Glutamatergic neuron (in vitro differentiated cells): ENCODE results near the gene MYCBPAP. TPM values are rescaled to one million over a fixed set of nuclear protein-coding genes. Genes with fewer than 3 reads are reported as not detected.
A peak's percentile ranks its signal among the peaks of the same experiment; 100 is the strongest.

ENCODE experiments used
- DNase-seq: peaks from one replicate; pipeline ENCODE4 v3.0.0; 2022
- H3K27ac Mint-ChIP-seq: one replicate; pipeline ENCODE4 v1.8.0; 2020; ENCODE audit warnings: mild to moderate bottlenecking, mixed read lengths, inconsistent platforms; ENCODE audit not compliant: unreplicated experiment
- H3K27me3 Mint-ChIP-seq: one replicate; pipeline ENCODE4 v1.8.0; 2020; ENCODE audit warnings: mild to moderate bottlenecking, moderate library complexity, mixed read lengths, inconsistent platforms; ENCODE audit not compliant: unreplicated experiment
- H3K36me3 Mint-ChIP-seq: one replicate; pipeline ENCODE4 v1.8.0; 2020; ENCODE audit warnings: mild to moderate bottlenecking, mixed read lengths, inconsistent platforms; ENCODE audit not compliant: unreplicated experiment
- H3K4me1 Mint-ChIP-seq: one replicate; pipeline ENCODE4 v1.8.0; 2020; ENCODE audit warnings: mild to moderate bottlenecking, low read depth, mixed read lengths, inconsistent platforms; ENCODE audit not compliant: unreplicated experiment
- H3K4me3 Mint-ChIP-seq: one replicate; pipeline ENCODE4 v1.8.0; 2020; ENCODE audit warnings: mild to moderate bottlenecking, mixed read lengths, inconsistent platforms; ENCODE audit not compliant: unreplicated experiment
- H3K9me3 Mint-ChIP-seq: one replicate; pipeline ENCODE4 v1.8.0; 2020; ENCODE audit warnings: mild to moderate bottlenecking, moderate library complexity, mixed read lengths, inconsistent platforms; ENCODE audit not compliant: unreplicated experiment
- CTCF ChIP-seq: fragments of 200-600 bp; sonication (generic); IDR thresholded peaks from one replicate; pipeline ENCODE4 v1.5.0; 2021; ENCODE audit not compliant: partially characterized antibody, unreplicated experiment
- total RNA-seq: library from RNA; stranded (reverse); fragmentation: NEBNext Ultra II Directional; extraction: Animal tissue kit (Norgen Biotek cat#: 25700); gene quantifications from one replicate; pipeline ENCODE4 v1.2.1, GENCODE V29; 2021; ENCODE audit not compliant: unreplicated experiment

MYCBPAP gene
- total RNA-seq, 1 donor from 2014 or later, result 2.5 TPM

GRCh38 chr17:50529849-50530248, 21.6 kb downstream of the MYCBPAP start:
- Mint-ChIP-seq H3K27me3 (peaks cover 14% of the 10 kb centered on the region), H3K9me3 (no peaks in the 10 kb centered on the region), H3K4me1 (peaks cover 5% of the 10 kb centered on the region), H3K27ac (no peak overlapping the region), H3K36me3 (no peaks in the 10 kb centered on the region), H3K4me3 (no peak overlapping the region)
- no peak for DNase-seq
- TF ChIP-seq CTCF, result no peak

GRCh38 chr17:50531428-50532025, 23.3 kb downstream of the MYCBPAP start:
- H3K9me3 Mint-ChIP-seq, result no peaks in the 10 kb centered on the region
- no peak for TF ChIP-seq CTCF
- DNase-seq, result no peak
- peaks cover 5% of the 10 kb centered on the region for H3K4me1 Mint-ChIP-seq
- H3K36me3 Mint-ChIP-seq, result peaks cover 4% of the 10 kb centered on the region
- H3K4me3 Mint-ChIP-seq, result no peak overlapping the region
- peaks cover 14% of the 10 kb centered on the region for H3K27me3 Mint-ChIP-seq
- no peak overlapping the region for H3K27ac Mint-ChIP-seq

- peaks cover 5% of the 10 kb centered on the region for H3K4me1 Mint-ChIP-seq
- no peak for TF ChIP-seq CTCF
- peaks cover 2% of the 10 kb centered on the region for H3K9me3 Mint-ChIP-seq
- H3K36me3 Mint-ChIP-seq, result peaks cover 4% of the 10 kb centered on the region
- peaks cover 14% of the 10 kb centered on the region for H3K27me3 Mint-ChIP-seq
- DNase-seq, result no peak
- H3K4me3 Mint-ChIP-seq, result peak within 1 kb of the TSS; percentile 18
- no peak within 1 kb of the TSS for H3K27ac Mint-ChIP-seq
These were observed 24.3 kb downstream of the MYCBPAP start, which contains the start of gene EPN3 for GRCh38 chr17:50532452-50533024. Gene EPN3 (plus strand): TSS chr17:50532735. CDS start chr17:50536557, 3,822 bp downstream.

- Mint-ChIP-seq H3K36me3 (peaks cover 4% of the 10 kb centered on the region), H3K9me3 (peaks cover 2% of the 10 kb centered on the region), H3K27ac (no peak overlapping the region), H3K4me1 (peaks cover 5% of the 10 kb centered on the region), H3K4me3 (peak overlapping the region; percentile 18), H3K27me3 (peaks cover 14% of the 10 kb centered on the region)
- no peak for DNase-seq
- no peak for TF ChIP-seq CTCF
These were observed 24.9 kb downstream of the MYCBPAP start for GRCh38 chr17:50533185-50533584.

GRCh38 chr17:50533720-50534148, 25.5 kb downstream of the MYCBPAP start:
- no peak for DNase-seq
- Mint-ChIP-seq H3K4me1 (peaks cover 8% of the 10 kb centered on the region), H3K27ac (no peak overlapping the region), H3K4me3 (peak overlapping the region; percentile 34), H3K36me3 (peaks cover 4% of the 10 kb centered on the region), H3K27me3 (peaks cover 14% of the 10 kb centered on the region), H3K9me3 (peaks cover 2% of the 10 kb centered on the region)
- no peak for TF ChIP-seq CTCF
